Endothelial cell of umbilical vein (primary cell): ENCODE data around the gene NDUFS5. TPM values are rescaled to one million over a fixed set of nuclear protein-coding genes. Genes with fewer than 3 reads are reported as not detected.

ENCODE experiments used
- BruUV-seq: library from RNA; stranded (reverse); fragments of 400-500 nt; replicated peaks from 2 replicates; lab custom pipeline; 2021; lab: Mats Ljungman, UMichigan
- CTCF ChIA-PET: fragments of 300-600, 350-600 bp; sonication (Branson Sonifier 250); formaldehyde crosslinking; loops from one replicate; lab custom pipeline; 2021; ENCODE audit warnings: antibody characterized with exemption, inconsistent platforms; lab: Charles Lee
- POLR2A ChIA-PET: fragments of 300-600, 350-600 bp; sonication (Branson Sonifier 250); formaldehyde crosslinking; loops from one replicate; lab custom pipeline; 2021; ENCODE audit warnings: antibody characterized with exemption, inconsistent platforms; lab: Charles Lee
- DNase-seq: peaks from one replicate; pipeline ENCODE4 v3.0.0-alpha.2; 2011; ENCODE audit warnings: low read depth, low spot score
- FAIRE-seq: peaks from 2 replicates; lab custom pipeline; 2011; peaks lifted over from hg19 to GRCh38; lab: Jason Lieb, UNC
- H2AFZ ChIP-seq: 2 replicates; pipeline ENCODE4 v1.6.0; 2012; ENCODE audit warnings: low read depth, low read length, control low read depth, inconsistent platforms
- H3K27ac ChIP-seq: 2 replicates; pipeline ENCODE4 v1.5.1; 2011; ENCODE audit warnings: low read depth, mild to moderate bottlenecking, control low read depth, low read length, moderate library complexity; ENCODE audit not compliant: insufficient read depth
- H3K27me3 ChIP-seq, 2 experiments: 2 replicates each; pipeline versions ENCODE4 v1.6.0 to v1.6.1; 2011; ENCODE audit warnings: low read length in 2 of 2, mixed read lengths in 1 of 2; ENCODE audit not compliant: control insufficient read depth in 2 of 2, insufficient read depth in 2 of 2
- H3K36me3 ChIP-seq, 2 experiments: 2 replicates in 1 of 2; 3 replicates in 1 of 2; pipeline ENCODE4 v1.5.1; 2011; ENCODE audit warnings: low read length in 2 of 2, mild to moderate bottlenecking in 1 of 2, moderate library complexity in 1 of 2; ENCODE audit not compliant: control insufficient read depth in 2 of 2, insufficient read depth in 2 of 2; ENCODE audit errors: extremely low read depth in 1 of 2
- H3K4me1 ChIP-seq: 3 replicates; pipeline ENCODE4 v1.5.1; 2011; ENCODE audit warnings: mild to moderate bottlenecking, low read length; ENCODE audit not compliant: control insufficient read depth, insufficient read depth; ENCODE audit errors: extremely low read depth
- H3K4me2 ChIP-seq: 2 replicates; pipeline ENCODE4 v1.6.1; 2011; ENCODE audit warnings: low read length, control low read depth, mixed read lengths; ENCODE audit not compliant: insufficient read depth
- H3K4me3 ChIP-seq, 3 experiments: fragments of 200-600 bp in 1 of 3; sonication (generic), shearing (Covaris generic) in 1 of 3; replicated peaks in 1 of 3; 2 replicates each; pipeline ENCODE4 v1.5.1; 2011 to 2016; ENCODE audit warnings: control low read depth in 3 of 3, low read length in 3 of 3, mild to moderate bottlenecking in 2 of 3, inconsistent platforms in 1 of 3, low read depth in 1 of 3, moderate library complexity in 1 of 3; ENCODE audit not compliant: insufficient read depth in 1 of 3
- H3K79me2 ChIP-seq: 2 replicates; pipeline ENCODE4 v1.6.0; 2012; ENCODE audit warnings: low read length, inconsistent platforms; ENCODE audit not compliant: control insufficient read depth, insufficient read depth
- H3K9ac ChIP-seq: replicated peaks from 2 replicates; pipeline ENCODE3; 2011; ENCODE audit warnings: low read length, control low read depth; ENCODE audit not compliant: insufficient read depth; ENCODE audit errors: extremely low read depth
- H3K9me1 ChIP-seq: replicated peaks from 3 replicates; pipeline ENCODE4 v1.6.0; 2011; ENCODE audit warnings: mild to moderate bottlenecking, low read length; ENCODE audit not compliant: control insufficient read depth, insufficient read depth; ENCODE audit errors: extremely low read depth
- H3K9me3 ChIP-seq: replicated peaks from 2 replicates; pipeline ENCODE4 v1.5.1; 2012; ENCODE audit warnings: low read length, inconsistent platforms; ENCODE audit not compliant: control insufficient read depth, insufficient read depth
- H4K20me1 ChIP-seq: replicated peaks from 2 replicates; pipeline ENCODE3; 2011; ENCODE audit warnings: mild to moderate bottlenecking, low read length; ENCODE audit not compliant: control insufficient read depth, insufficient read depth; ENCODE audit errors: extremely low read depth
- EZH2 ChIP-seq: IDR thresholded peaks from 2 replicates; pipeline ENCODE4 v1.6.1; 2012; ENCODE audit warnings: borderline replicate concordance, low read depth, mild to moderate bottlenecking, moderate library complexity, low read length, inconsistent platforms; ENCODE audit not compliant: severe bottlenecking
- FOS ChIP-seq: IDR thresholded peaks from 2 replicates; pipeline ENCODE4 v1.6.1; 2011; ENCODE audit warnings: mild to moderate bottlenecking, low read length, moderate library complexity, borderline replicate concordance; ENCODE audit not compliant: insufficient read depth
- GATA2 ChIP-seq: IDR thresholded peaks from 2 replicates; pipeline ENCODE4 v1.7.0; 2011; ENCODE audit warnings: low read depth, mild to moderate bottlenecking, moderate library complexity, mixed read lengths, low read length; ENCODE audit not compliant: insufficient read length, insufficient read depth
- JUN ChIP-seq: IDR thresholded peaks from 2 replicates; pipeline ENCODE4 v1.6.1; 2011; ENCODE audit warnings: borderline replicate concordance, low read depth; ENCODE audit not compliant: insufficient read length, insufficient read depth
- MYC ChIP-seq: IDR thresholded peaks from one replicate; pipeline ENCODE4 v1.6.1; 2011; ENCODE audit warnings: mild to moderate bottlenecking, low read depth, low read length
- POLR2A ChIP-seq: IDR thresholded peaks from 2 replicates; pipeline ENCODE4 v1.6.1; 2012; ENCODE audit warnings: low read depth, mild to moderate bottlenecking, control low read depth, low read length
- POLR2AphosphoS5 ChIP-seq: IDR thresholded peaks from 2 replicates; pipeline ENCODE4 v1.6.1; 2012; ENCODE audit warnings: low read depth, mild to moderate bottlenecking, control low read depth, low read length, moderate library complexity; ENCODE audit not compliant: insufficient read depth
- dilution Hi-C: fragments of 300-500 bp; cut with MboI; formaldehyde crosslinking; loops from one replicate; pipeline ENCODE4 v1.15.0; 2019; ENCODE audit warnings: low sequenced_read_pairs; ENCODE audit not compliant: extremely low pct_ligation_motif_present
- intact Hi-C: fragments of 100-400 bp; cut with micrococcal nuclease; formaldehyde crosslinking; loops from one replicate; pipeline ENCODE4 v1.10.0; 2022
- polyA plus RNA-seq, 4 experiments: library from polyadenylated mRNA; depleted of rRNA in 3 of 4; stranded (reverse) in 3 of 4; unstranded in 1 of 4; fragments of >200 nt; gene quantifications; 2 replicates each; pipeline versions ENCODE4 v1.2.1 to v1.2.3, GENCODE V29; 2011 to 2012; ENCODE audit warnings: missing spikeins in 1 of 4
- total RNA-seq: library from RNA; stranded (reverse); gene quantifications from 2 replicates; pipeline ENCODE4 v1.2.3, GENCODE V29; 2021
- TF ChIP-seq, protein P1 (sequence below), 2 donors: IDR thresholded peaks; 1 replicate in 1 of 2; 2 replicates in 1 of 2; pipeline ENCODE4 v1.5.1; 2011; ENCODE audit warnings: low read length in 2 of 2, mild to moderate bottlenecking in 2 of 2, moderate library complexity in 2 of 2, control low read depth in 1 of 2, inconsistent platforms in 1 of 2, low read depth in 1 of 2; ENCODE audit not compliant: insufficient read depth in 1 of 2; ENCODE audit errors: extremely low read depth in 1 of 2
- TF ChIP-seq, protein P2 (sequence below): IDR thresholded peaks from 2 replicates; pipeline ENCODE4 v1.6.1; 2011; ENCODE audit not compliant: insufficient read depth, insufficient read length

NDUFS5 gene
- total and polyA plus RNA-seq, 2 donors (not counting 3 experiments of a cell fraction or from before 2014, with no cell fraction given): 327 to 710 TPM

DNA sequence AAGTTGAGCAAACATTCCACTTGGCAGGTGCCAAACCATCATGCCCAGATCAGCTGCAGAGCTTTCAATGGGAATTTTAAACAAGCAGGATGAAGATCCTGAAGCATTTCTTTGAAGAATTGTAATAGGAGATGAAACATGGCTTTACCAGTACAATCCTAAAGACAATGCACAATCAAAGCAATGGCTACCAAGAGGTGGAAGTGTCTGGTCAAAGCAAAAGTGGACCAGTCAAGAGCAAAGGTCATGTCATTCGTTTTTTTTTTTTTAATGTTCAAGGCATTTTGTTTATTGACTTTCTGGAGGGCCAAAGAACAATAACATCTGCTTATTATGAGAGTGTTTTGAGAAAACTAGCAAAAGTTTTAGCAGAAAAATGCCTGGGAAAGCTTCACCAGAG lies 3.0 kb upstream of the NDUFS5 start:
- Histone ChIP-seq H2AFZ (no peak overlapping the region), H3K36me3 (no peaks in the 10 kb centered on the region), H3K4me1 (peaks cover 7% of the 10 kb centered on the region), H3K79me2 (peaks cover 14% of the 10 kb centered on the region), H4K20me1 (no peaks in the 10 kb centered on the region), H3K4me3 (no peak overlapping the region), H3K4me2 (no peak overlapping the region), H3K27me3 (no peaks in the 10 kb centered on the region), H3K9ac (no peak overlapping the region), H3K27ac (no peak overlapping the region), H3K9me1 (no peaks in the 10 kb centered on the region), H3K9me3 (no peaks in the 10 kb centered on the region)
- POLR2A ChIA-PET: no interaction called here
- no peak for DNase-seq
- no peak for FAIRE-seq
- BruUV-seq: no TSS peak
- TF ChIP-seq GATA2: no peak
- TF ChIP-seq, protein P1, sequence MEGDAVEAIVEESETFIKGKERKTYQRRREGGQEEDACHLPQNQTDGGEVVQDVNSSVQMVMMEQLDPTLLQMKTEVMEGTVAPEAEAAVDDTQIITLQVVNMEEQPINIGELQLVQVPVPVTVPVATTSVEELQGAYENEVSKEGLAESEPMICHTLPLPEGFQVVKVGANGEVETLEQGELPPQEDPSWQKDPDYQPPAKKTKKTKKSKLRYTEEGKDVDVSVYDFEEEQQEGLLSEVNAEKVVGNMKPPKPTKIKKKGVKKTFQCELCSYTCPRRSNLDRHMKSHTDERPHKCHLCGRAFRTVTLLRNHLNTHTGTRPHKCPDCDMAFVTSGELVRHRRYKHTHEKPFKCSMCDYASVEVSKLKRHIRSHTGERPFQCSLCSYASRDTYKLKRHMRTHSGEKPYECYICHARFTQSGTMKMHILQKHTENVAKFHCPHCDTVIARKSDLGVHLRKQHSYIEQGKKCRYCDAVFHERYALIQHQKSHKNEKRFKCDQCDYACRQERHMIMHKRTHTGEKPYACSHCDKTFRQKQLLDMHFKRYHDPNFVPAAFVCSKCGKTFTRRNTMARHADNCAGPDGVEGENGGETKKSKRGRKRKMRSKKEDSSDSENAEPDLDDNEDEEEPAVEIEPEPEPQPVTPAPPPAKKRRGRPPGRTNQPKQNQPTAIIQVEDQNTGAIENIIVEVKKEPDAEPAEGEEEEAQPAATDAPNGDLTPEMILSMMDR (IDR thresholded peaks at IDR 0.05; ENCODE audit: extremely low read depth in 1 of 2, insufficient read depth in 1 of 2, low read depth in 1 of 2, low read length in 2 of 2): no peak
- no peak for TF ChIP-seq POLR2AphosphoS5
- TF ChIP-seq MYC: no peak
- TF ChIP-seq, protein P2, sequence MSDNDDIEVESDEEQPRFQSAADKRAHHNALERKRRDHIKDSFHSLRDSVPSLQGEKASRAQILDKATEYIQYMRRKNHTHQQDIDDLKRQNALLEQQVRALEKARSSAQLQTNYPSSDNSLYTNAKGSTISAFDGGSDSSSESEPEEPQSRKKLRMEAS: no peak
- TF ChIP-seq JUN: no peak
- no peak for TF ChIP-seq POLR2A
- TF ChIP-seq EZH2: no peak
- no peak for TF ChIP-seq FOS
- intact Hi-C loops: no loop called here
- dilution Hi-C loops: no loop called here
- CTCF ChIA-PET: no interaction called here
